Sigmoid colon (tissue), 4 donors: ENCODE measurements around the gene FCAMR.

Experiments used
- CTCF ChIP-seq, 4 experiments: fragments of 450-650 bp in 3 of 4; fragments of 200-600 bp in 1 of 4; IDR thresholded peaks; one replicate each; pipeline ENCODE4 v1.5.1; 2016 to 2019; ENCODE audit warnings: antibody characterized with exemption in 4 of 4, mild to moderate bottlenecking in 3 of 4, moderate library complexity in 2 of 4
- EP300 ChIP-seq, 4 donors: sonication (generic); formaldehyde crosslinking; IDR thresholded peaks; one replicate each; pipeline ENCODE4 v1.6.1; 2017; ENCODE audit warnings: antibody characterized with exemption in 4 of 4
- POLR2A ChIP-seq, 2 donors: fragments of 450-650 bp; IDR thresholded peaks; one replicate each; pipeline ENCODE4 v1.6.1; 2016; ENCODE audit warnings: antibody characterized with exemption in 2 of 2, mild to moderate bottlenecking in 2 of 2, moderate library complexity in 2 of 2

- TF ChIP-seq POLR2A (IDR thresholded peaks at IDR 0.05) (no peak), CTCF (IDR thresholded peaks at IDR 0.05) (no peak), EP300 (IDR thresholded peaks at IDR 0.05) (no peak)
Measured at GRCh38 chr1:206958144-206958543, 12.1 kb downstream of the FCAMR start.
